Hepatocyte (in vitro differentiated cells): Measurements from ENCODE around the gene ZFC3H1. TPM values are rescaled to one million over a fixed set of nuclear protein-coding genes. Genes with fewer than 3 reads are reported as not detected.

Source experiments
- DNase-seq: peaks from one replicate; pipeline ENCODE4 v3.0.0-alpha.2; 2016; ENCODE audit warnings: low spot score
- H2AFZ ChIP-seq: fragments of 200-600 bp; sonication (generic); 2 replicates; pipeline ENCODE4 v1.6.0; 2016; ENCODE audit warnings: antibody characterized with exemption, mild to moderate bottlenecking
- H3K27ac ChIP-seq: fragments of 200-600 bp; sonication (generic); 2 replicates; pipeline ENCODE4 v1.5.1; 2016; ENCODE audit warnings: mild to moderate bottlenecking
- H3K27me3 ChIP-seq: fragments of 200-600 bp; sonication (generic); 2 replicates; pipeline ENCODE4 v1.6.1; 2016
- H3K36me3 ChIP-seq: fragments of 200-600 bp; sonication (generic); replicated peaks from 2 replicates; pipeline ENCODE4 v1.5.1; 2016; ENCODE audit warnings: low read depth; ENCODE audit not compliant: insufficient read depth
- H3K4me1 ChIP-seq: fragments of 200-600 bp; sonication (generic); 2 replicates; pipeline ENCODE4 v1.5.1; 2016; ENCODE audit warnings: mild to moderate bottlenecking, moderate library complexity; ENCODE audit not compliant: insufficient read depth
- H3K4me2 ChIP-seq: fragments of 200-600 bp; sonication (generic); 2 replicates; pipeline ENCODE4 v1.6.0; 2016
- H3K4me3 ChIP-seq: fragments of 200-600 bp; sonication (generic); 2 replicates; pipeline ENCODE4 v1.5.1; 2016; ENCODE audit warnings: mild to moderate bottlenecking
- H3K79me2 ChIP-seq: fragments of 200-600 bp; sonication (generic); 2 replicates; pipeline ENCODE4 v1.6.0; 2017; ENCODE audit warnings: mild to moderate bottlenecking
- H3K9me2 ChIP-seq: fragments of 200-600 bp; sonication (generic); replicated peaks from 2 replicates; pipeline ENCODE4 v1.6.0; 2017; ENCODE audit warnings: mild to moderate bottlenecking; ENCODE audit not compliant: insufficient read depth
- H3K9me3 ChIP-seq: fragments of 200-600 bp; sonication (generic); 2 replicates; pipeline ENCODE4 v1.5.1; 2016; ENCODE audit warnings: low read depth, mild to moderate bottlenecking
- H4K20me1 ChIP-seq: fragments of 200-600 bp; sonication (generic); 2 replicates; pipeline ENCODE4 v1.6.0; 2016; ENCODE audit warnings: mild to moderate bottlenecking; ENCODE audit not compliant: insufficient read depth, poor library complexity, severe bottlenecking
- EZH2 ChIP-seq: fragments of 200-600 bp; sonication (generic); IDR thresholded peaks from 2 replicates; pipeline ENCODE4 v1.6.1; 2016; ENCODE audit warnings: antibody characterized with exemption, mild to moderate bottlenecking, borderline replicate concordance
- EZH2phosphoT487 ChIP-seq: fragments of 200-600 bp; sonication (generic); IDR thresholded peaks from one replicate; pipeline ENCODE4 v1.6.1; 2018; ENCODE audit warnings: antibody characterized with exemption, mild to moderate bottlenecking, low read depth, moderate library complexity; ENCODE audit not compliant: unreplicated experiment, severe bottlenecking
- WGBS: methylation state at CpG from one replicate; pipeline ENCODE4 v1.1.6; 2016; ENCODE audit warnings: low lambda C conversion rate; ENCODE audit errors: missing lambda C conversion rate; 5-methylcytosine and 5-hydroxymethylcytosine counted together
- polyA plus RNA-seq: library from polyadenylated mRNA; unstranded; fragments of >200 nt; fragmentation: Nextera tagmentation; extraction: Ambion mirVana; gene quantifications from 2 replicates; pipeline ENCODE4 v1.2.1, GENCODE V29; 2016
- total RNA-seq: library from RNA; depleted of rRNA; stranded (reverse); fragments of >200 nt; gene quantifications from 2 replicates; pipeline ENCODE4 v1.2.3, GENCODE V29; 2014
- TF ChIP-seq, protein P1 (sequence below): fragments of 200-600 bp; sonication (generic); IDR thresholded peaks from 2 replicates; pipeline ENCODE4 v1.5.1; 2016; ENCODE audit warnings: antibody characterized with exemption, mild to moderate bottlenecking; ENCODE audit not compliant: poor library complexity

Gene ZFC3H1
- total and polyA plus RNA-seq, 2 experiments from 2014 or later, result 28.0 to 48.6 TPM

DNA sequence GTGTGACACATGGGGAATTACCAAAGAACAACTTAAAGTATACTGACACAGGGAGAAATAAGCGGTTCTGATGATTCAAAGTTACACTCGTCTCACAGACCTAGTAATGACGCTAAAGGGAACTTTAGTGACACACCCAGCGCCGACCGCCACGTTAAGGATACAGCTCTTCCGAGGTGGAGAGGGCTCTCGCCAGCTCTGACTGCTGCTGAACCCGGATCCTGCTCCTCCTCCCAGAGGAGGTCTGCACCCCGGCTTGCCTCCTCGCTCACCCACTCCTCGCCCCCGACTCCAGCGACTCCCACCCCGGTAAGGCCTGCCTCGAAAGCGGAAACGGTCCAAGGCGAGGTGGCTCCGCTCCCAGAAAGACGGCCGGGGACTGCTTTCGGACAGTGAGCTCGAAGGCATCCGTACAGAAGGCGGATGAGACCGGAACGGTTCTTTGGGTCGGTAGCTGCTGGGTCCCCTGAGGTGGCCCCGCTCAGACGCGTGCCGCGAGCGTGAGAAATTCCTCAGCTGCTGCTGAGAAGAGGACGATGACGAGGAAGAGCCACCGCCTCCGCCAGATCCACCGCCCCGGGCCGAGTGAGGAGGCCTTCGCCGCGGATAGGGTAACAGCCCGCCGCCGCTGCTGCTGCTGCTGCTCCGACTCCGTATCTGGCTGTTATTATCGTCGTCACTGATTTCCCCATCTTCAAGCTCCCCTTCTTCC lies 643 bp downstream of the ZFC3H1 start:
- no peaks in the 10 kb centered on the region for H3K36me3 ChIP-seq
- under 1% methylated on average over 45 of the region's 53 CpGs for WGBS
- peak overlapping the region; percentile 95 for H3K27ac ChIP-seq
- H3K4me2 ChIP-seq, result peak overlapping the region; percentile 80
- peak; percentile 79 for DNase-seq
- H3K79me2 ChIP-seq, result peaks cover 81% of the 10 kb centered on the region
- peak overlapping the region; percentile 34 for H2AFZ ChIP-seq
- H3K9me3 ChIP-seq, result no peaks in the 10 kb centered on the region
- TF ChIP-seq EZH2, result no peak
- TF ChIP-seq, protein P1, sequence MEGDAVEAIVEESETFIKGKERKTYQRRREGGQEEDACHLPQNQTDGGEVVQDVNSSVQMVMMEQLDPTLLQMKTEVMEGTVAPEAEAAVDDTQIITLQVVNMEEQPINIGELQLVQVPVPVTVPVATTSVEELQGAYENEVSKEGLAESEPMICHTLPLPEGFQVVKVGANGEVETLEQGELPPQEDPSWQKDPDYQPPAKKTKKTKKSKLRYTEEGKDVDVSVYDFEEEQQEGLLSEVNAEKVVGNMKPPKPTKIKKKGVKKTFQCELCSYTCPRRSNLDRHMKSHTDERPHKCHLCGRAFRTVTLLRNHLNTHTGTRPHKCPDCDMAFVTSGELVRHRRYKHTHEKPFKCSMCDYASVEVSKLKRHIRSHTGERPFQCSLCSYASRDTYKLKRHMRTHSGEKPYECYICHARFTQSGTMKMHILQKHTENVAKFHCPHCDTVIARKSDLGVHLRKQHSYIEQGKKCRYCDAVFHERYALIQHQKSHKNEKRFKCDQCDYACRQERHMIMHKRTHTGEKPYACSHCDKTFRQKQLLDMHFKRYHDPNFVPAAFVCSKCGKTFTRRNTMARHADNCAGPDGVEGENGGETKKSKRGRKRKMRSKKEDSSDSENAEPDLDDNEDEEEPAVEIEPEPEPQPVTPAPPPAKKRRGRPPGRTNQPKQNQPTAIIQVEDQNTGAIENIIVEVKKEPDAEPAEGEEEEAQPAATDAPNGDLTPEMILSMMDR, result no peak
- no peak for TF ChIP-seq EZH2phosphoT487
- no peaks in the 10 kb centered on the region for H3K27me3 ChIP-seq
- no peaks in the 10 kb centered on the region for H3K9me2 ChIP-seq
- H3K4me1 ChIP-seq, result peaks cover 7% of the 10 kb centered on the region
- peak overlapping the region; percentile 71 for H3K4me3 ChIP-seq
- H4K20me1 ChIP-seq, result peaks cover 38% of the 10 kb centered on the region

- Histone ChIP-seq H3K4me2 (peak overlapping the region; percentile 80), H3K27me3 (no peaks in the 10 kb centered on the region), H3K4me1 (peaks cover 7% of the 10 kb centered on the region), H2AFZ (no peak overlapping the region), H4K20me1 (peaks cover 38% of the 10 kb centered on the region), H3K79me2 (peaks cover 84% of the 10 kb centered on the region), H3K4me3 (peak overlapping the region; percentile 71), H3K27ac (peak overlapping the region; percentile 95), H3K36me3 (no peaks in the 10 kb centered on the region), H3K9me3 (no peaks in the 10 kb centered on the region), H3K9me2 (no peaks in the 10 kb centered on the region)
- 13% methylated on average over 8 of the region's 8 CpGs for WGBS
- DNase-seq, result no peak
- TF ChIP-seq, protein P1, result no peak
- TF ChIP-seq EZH2phosphoT487 (no peak), EZH2 (no peak)
These were observed 1.6 kb downstream of the ZFC3H1 start for GRCh38 chr12:71661977-71662530.

DNA sequence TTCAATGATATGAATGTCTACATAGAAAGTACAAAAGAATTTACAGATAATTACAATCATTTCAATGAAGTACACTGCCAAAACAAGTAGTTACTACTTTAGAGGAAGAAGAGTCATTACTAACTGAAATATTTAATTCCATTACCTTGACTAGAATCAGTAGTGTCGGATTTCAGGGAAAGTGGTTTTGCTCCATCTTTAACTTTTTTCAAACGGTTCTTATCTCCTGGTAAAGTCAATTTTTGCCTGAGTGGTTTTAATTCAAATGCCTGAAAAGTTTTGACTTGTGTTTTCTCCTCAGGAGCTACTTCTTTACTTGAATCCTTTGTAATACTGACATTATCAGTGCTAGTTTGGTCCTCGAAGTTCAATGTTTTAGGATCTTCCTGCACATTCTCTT lies 6.9 kb downstream of the ZFC3H1 start:
- WGBS, result 73% methylated on average over 3 of the region's 3 CpGs
- no peak overlapping the region for H3K4me2 ChIP-seq
- H4K20me1 ChIP-seq, result peaks cover 46% of the 10 kb centered on the region
- no peak for TF ChIP-seq EZH2
- no peak for TF ChIP-seq EZH2phosphoT487
- TF ChIP-seq, protein P1, result no peak
- H3K9me2 ChIP-seq, result no peaks in the 10 kb centered on the region
- no peaks in the 10 kb centered on the region for H3K9me3 ChIP-seq
- no peak overlapping the region for H3K27ac ChIP-seq
- no peaks in the 10 kb centered on the region for H3K27me3 ChIP-seq
- no peak for DNase-seq
- H3K4me1 ChIP-seq, result no peaks in the 10 kb centered on the region
- H3K79me2 ChIP-seq, result peaks cover 100% of the 10 kb centered on the region
- H3K36me3 ChIP-seq, result no peaks in the 10 kb centered on the region
- no peak overlapping the region for H2AFZ ChIP-seq
- no peak overlapping the region for H3K4me3 ChIP-seq
